Measurements from ENCODE around the gene CDHR3.

- TF ChIP-seq ZNF316 (IDR thresholded peaks at IDR 0.05) (no peak), CTCF (IDR thresholded peaks at IDR 0.05 in 2 of 3, conservative IDR thresholded peaks at IDR 0.05 in 1 of 3; ENCODE audit: insufficient read depth in 2 of 3, low read depth in 1 of 3, low read length in 3 of 3) (no peak), KDM1A (IDR thresholded peaks at IDR 0.05) (no peak), RBFOX2 (IDR thresholded peaks at IDR 0.05; ENCODE audit: low read depth, low read length) (no peak), FOXA1 (IDR thresholded peaks at IDR 0.05; ENCODE audit: borderline replicate concordance) (no peak)
These were observed 13.8 kb downstream of the CDHR3 start for GRCh38 chr7:105976868-105977267.

Data from K562 (cell line).